HEK293 (cell line): Measurements from ENCODE around the gene PEPD.
A peak's percentile ranks its signal among the peaks of the same experiment; 100 is the strongest.

Experiments
- CTCF ChIA-PET: fragments of 350-600 bp; formaldehyde crosslinking; extraction: SDS; loops from one replicate; lab custom pipeline; 2021; ENCODE audit warnings: antibody characterized with exemption; lab: Yijun Ruan, JAX
- POLR2A ChIA-PET: fragments of 300-600 bp; formaldehyde crosslinking; extraction: SDS; loops from one replicate; lab custom pipeline; 2020; ENCODE audit warnings: antibody characterized with exemption, inconsistent platforms; lab: Yijun Ruan, JAX
- H3K27ac ChIP-seq: fragments of 200-500 bp; sonication (Bioruptor generic); 2 replicates; pipeline ENCODE4 v1.5.1; 2014; ENCODE audit warnings: low read depth, low read length, control low read depth, inconsistent platforms; ENCODE audit errors: extremely low read depth
- H3K36me3 ChIP-seq, 2 experiments: fragments of 200-500 bp in 1 of 2; sonication (Bioruptor generic) in 1 of 2; 1 replicate in 1 of 2; 2 replicates in 1 of 2; pipeline ENCODE4 v1.5.1; 2014 to 2017; ENCODE audit warnings: inconsistent platforms in 2 of 2, low read length in 2 of 2; ENCODE audit not compliant: control insufficient read depth in 2 of 2, insufficient read depth in 1 of 2
- H3K4me1 ChIP-seq: fragments of 200-500 bp; sonication (Bioruptor generic); 2 replicates; pipeline ENCODE4 v1.5.1; 2014; ENCODE audit warnings: mild to moderate bottlenecking, low read length, inconsistent platforms; ENCODE audit not compliant: control insufficient read depth, insufficient read depth
- H3K4me3 ChIP-seq: 2 replicates; pipeline ENCODE4 v1.5.1; 2011; ENCODE audit warnings: low read depth, mild to moderate bottlenecking, control low read depth, low read length, moderate library complexity
- H3K9me3 ChIP-seq: fragments of 200-500 bp; sonication (Bioruptor generic); 2 replicates; pipeline ENCODE4 v1.5.1; 2014; ENCODE audit warnings: low read depth, low read length, inconsistent platforms; ENCODE audit not compliant: control insufficient read depth, insufficient read depth
- GLIS1 ChIP-seq: fragments of 450-650 bp; formaldehyde crosslinking; IDR thresholded peaks from 2 replicates; pipeline ENCODE4 v1.5.1; 2016; ENCODE audit warnings: missing biosample characterization, missing genetic modification characterization
- KLF8 ChIP-seq: fragments of 450-650 bp; formaldehyde crosslinking; IDR thresholded peaks from 2 replicates; pipeline ENCODE4 v1.5.1; 2016; ENCODE audit warnings: missing biosample characterization, missing genetic modification characterization
- KLF9 ChIP-seq: fragments of 450-650 bp; formaldehyde crosslinking; IDR thresholded peaks from 2 replicates; pipeline ENCODE4 v1.5.1; 2016; ENCODE audit warnings: missing biosample characterization, missing genetic modification characterization, low read depth
- REPIN1 ChIP-seq: fragments of 450-650 bp; formaldehyde crosslinking; IDR thresholded peaks from 2 replicates; pipeline ENCODE4 v1.5.1; 2017; ENCODE audit warnings: missing biosample characterization, missing genetic modification characterization, low read depth
- SALL2 ChIP-seq: fragments of 450-650 bp; formaldehyde crosslinking; IDR thresholded peaks from 2 replicates; pipeline ENCODE4 v1.5.0; 2017; ENCODE audit warnings: missing biosample characterization, mild to moderate bottlenecking, missing genetic modification characterization, borderline replicate concordance
- WT1 ChIP-seq: fragments of 450-650 bp; formaldehyde crosslinking; IDR thresholded peaks from 2 replicates; pipeline ENCODE4 v1.5.1; 2016; ENCODE audit warnings: missing biosample characterization, missing genetic modification characterization
- ZBTB48 ChIP-seq: fragments of 450-650 bp; formaldehyde crosslinking; IDR thresholded peaks from 2 replicates; pipeline ENCODE4 v1.5.1; 2016; ENCODE audit warnings: missing biosample characterization, missing genetic modification characterization
- ZFHX2 ChIP-seq: fragments of 450-650 bp; formaldehyde crosslinking; conservative IDR thresholded peaks from 2 replicates; pipeline ENCODE4 v1.5.1; 2016; ENCODE audit warnings: missing biosample characterization, missing genetic modification characterization
- ZFP41 ChIP-seq: fragments of 450-650 bp; formaldehyde crosslinking; IDR thresholded peaks from 2 replicates; pipeline ENCODE4 v1.5.1; 2016; ENCODE audit warnings: missing biosample characterization, missing genetic modification characterization, borderline replicate concordance
- ZNF335 ChIP-seq: fragments of 450-650 bp; formaldehyde crosslinking; conservative IDR thresholded peaks from 2 replicates; pipeline ENCODE4 v1.5.1; 2016; ENCODE audit warnings: missing biosample characterization, missing genetic modification characterization
- ZNF423 ChIP-seq: fragments of 450-650 bp; formaldehyde crosslinking; IDR thresholded peaks from 2 replicates; pipeline ENCODE4 v1.5.1; 2016; ENCODE audit warnings: missing biosample characterization, missing genetic modification characterization
- ZNF561 ChIP-seq: fragments of 450-650 bp; IDR thresholded peaks from 2 replicates; pipeline ENCODE4 v1.5.1; 2018; ENCODE audit warnings: missing biosample characterization, missing genetic modification characterization, borderline replicate concordance
- ZNF658 ChIP-seq: fragments of 450-650 bp; formaldehyde crosslinking; IDR thresholded peaks from 2 replicates; pipeline ENCODE4; 2016; ENCODE audit warnings: missing biosample characterization, missing genetic modification characterization
- ZNF664 ChIP-seq: fragments of 450-650 bp; formaldehyde crosslinking; IDR thresholded peaks from 2 replicates; pipeline ENCODE4 v1.5.1; 2016; ENCODE audit warnings: missing biosample characterization, missing genetic modification characterization
- ZNF701 ChIP-seq: fragments of 450-650 bp; formaldehyde crosslinking; IDR thresholded peaks from 2 replicates; pipeline ENCODE4 v1.5.1; 2016; ENCODE audit warnings: missing biosample characterization, missing genetic modification characterization
- TF ChIP-seq, protein P1 (sequence below): fragments of 450-650 bp; formaldehyde crosslinking; IDR thresholded peaks from 2 replicates; pipeline ENCODE4 v1.5.1; 2016; ENCODE audit warnings: missing biosample characterization, missing genetic modification characterization
- TF ChIP-seq, protein P2 (sequence below): fragments of 450-650 bp; formaldehyde crosslinking; IDR thresholded peaks from 2 replicates; pipeline ENCODE4 v1.5.1; 2016; ENCODE audit warnings: missing biosample characterization, missing genetic modification characterization
- TF ChIP-seq, protein P3 (sequence below): fragments of 450-650 bp; formaldehyde crosslinking; IDR thresholded peaks from 2 replicates; pipeline ENCODE4 v1.5.1; 2016; ENCODE audit warnings: missing biosample characterization, missing genetic modification characterization

PEPD gene

DNA sequence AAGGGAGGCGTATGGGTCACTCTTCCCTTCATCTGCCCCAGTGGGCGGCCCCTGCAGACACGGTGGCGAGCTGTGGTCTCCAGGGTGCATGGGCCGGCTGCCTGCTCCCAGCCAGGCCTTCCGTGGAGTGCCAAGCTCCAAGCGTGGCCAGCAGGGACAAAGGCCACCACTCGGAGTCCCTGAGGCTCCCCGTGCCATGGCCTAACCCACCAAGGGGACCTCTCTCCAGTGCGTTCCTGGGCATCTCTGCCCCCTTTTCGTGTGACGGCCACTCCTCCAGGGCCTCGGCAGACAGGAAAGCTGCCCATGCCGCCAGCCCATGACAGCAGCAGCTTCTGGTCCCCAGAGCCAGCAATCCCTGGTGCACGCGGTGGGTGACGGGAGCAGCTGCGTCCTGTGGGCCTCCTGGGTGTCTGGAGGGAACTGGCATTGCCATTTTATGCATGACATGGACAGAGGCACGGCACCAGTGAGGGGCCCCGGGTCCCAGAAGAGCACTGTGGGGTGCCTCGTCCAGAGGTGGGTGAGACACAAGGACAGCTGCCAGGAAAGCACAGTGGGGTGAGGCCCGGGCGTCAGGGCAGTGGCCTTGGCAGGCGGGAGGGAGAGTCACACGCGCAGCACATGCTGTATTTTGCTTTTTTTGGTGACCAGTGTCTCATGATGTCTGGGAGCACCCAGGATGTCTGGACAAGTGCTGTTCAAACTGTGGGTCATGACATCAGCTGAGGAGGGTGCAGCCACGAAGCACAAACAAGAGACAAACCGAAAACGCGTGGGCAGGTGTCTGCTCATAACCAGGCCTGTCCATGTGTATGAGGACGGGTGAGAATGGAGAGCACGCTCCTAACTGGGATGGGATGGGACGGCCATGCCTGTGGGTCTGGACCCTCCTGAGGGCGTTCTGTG, 115.8 kb downstream of the PEPD start:
- ChIA-PET CTCF (interaction anchor here (0.6 to 16.3 kb wide), 44 partner anchors 8 to 1273 kb away, joined by 3 to 292 read pairs (median 4); partner anchors contain the start of gene CEBPA), POLR2A (interaction anchor here (1.4 to 2.3 kb wide), 2 partner anchors 32 to 103 kb away, joined by 4 to 7 read pairs; partner anchors contain the start of genes CEBPA and CEBPG)
- Histone ChIP-seq H3K36me3 (no peaks in the 10 kb centered on the region), H3K9me3 (no peaks in the 10 kb centered on the region), H3K27ac (no peak overlapping the region), H3K4me1 (no peaks in the 10 kb centered on the region), H3K4me3 (no peak overlapping the region)
- TF ChIP-seq ZNF701 (no peak), ZNF335 (no peak), KLF9 (no peak), ZFHX2 (tag by site-specific recombination) (peak; percentile 16; the same call in 1 of the 2 replicates)
- TF ChIP-seq, protein P1, sequence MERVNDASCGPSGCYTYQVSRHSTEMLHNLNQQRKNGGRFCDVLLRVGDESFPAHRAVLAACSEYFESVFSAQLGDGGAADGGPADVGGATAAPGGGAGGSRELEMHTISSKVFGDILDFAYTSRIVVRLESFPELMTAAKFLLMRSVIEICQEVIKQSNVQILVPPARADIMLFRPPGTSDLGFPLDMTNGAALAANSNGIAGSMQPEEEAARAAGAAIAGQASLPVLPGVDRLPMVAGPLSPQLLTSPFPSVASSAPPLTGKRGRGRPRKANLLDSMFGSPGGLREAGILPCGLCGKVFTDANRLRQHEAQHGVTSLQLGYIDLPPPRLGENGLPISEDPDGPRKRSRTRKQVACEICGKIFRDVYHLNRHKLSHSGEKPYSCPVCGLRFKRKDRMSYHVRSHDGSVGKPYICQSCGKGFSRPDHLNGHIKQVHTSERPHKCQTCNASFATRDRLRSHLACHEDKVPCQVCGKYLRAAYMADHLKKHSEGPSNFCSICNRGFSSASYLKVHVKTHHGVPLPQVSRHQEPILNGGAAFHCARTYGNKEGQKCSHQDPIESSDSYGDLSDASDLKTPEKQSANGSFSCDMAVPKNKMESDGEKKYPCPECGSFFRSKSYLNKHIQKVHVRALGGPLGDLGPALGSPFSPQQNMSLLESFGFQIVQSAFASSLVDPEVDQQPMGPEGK: no peak
- TF ChIP-seq, protein P2, sequence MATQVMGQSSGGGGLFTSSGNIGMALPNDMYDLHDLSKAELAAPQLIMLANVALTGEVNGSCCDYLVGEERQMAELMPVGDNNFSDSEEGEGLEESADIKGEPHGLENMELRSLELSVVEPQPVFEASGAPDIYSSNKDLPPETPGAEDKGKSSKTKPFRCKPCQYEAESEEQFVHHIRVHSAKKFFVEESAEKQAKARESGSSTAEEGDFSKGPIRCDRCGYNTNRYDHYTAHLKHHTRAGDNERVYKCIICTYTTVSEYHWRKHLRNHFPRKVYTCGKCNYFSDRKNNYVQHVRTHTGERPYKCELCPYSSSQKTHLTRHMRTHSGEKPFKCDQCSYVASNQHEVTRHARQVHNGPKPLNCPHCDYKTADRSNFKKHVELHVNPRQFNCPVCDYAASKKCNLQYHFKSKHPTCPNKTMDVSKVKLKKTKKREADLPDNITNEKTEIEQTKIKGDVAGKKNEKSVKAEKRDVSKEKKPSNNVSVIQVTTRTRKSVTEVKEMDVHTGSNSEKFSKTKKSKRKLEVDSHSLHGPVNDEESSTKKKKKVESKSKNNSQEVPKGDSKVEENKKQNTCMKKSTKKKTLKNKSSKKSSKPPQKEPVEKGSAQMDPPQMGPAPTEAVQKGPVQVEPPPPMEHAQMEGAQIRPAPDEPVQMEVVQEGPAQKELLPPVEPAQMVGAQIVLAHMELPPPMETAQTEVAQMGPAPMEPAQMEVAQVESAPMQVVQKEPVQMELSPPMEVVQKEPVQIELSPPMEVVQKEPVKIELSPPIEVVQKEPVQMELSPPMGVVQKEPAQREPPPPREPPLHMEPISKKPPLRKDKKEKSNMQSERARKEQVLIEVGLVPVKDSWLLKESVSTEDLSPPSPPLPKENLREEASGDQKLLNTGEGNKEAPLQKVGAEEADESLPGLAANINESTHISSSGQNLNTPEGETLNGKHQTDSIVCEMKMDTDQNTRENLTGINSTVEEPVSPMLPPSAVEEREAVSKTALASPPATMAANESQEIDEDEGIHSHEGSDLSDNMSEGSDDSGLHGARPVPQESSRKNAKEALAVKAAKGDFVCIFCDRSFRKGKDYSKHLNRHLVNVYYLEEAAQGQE (tag by site-specific recombination): no peak

DNA sequence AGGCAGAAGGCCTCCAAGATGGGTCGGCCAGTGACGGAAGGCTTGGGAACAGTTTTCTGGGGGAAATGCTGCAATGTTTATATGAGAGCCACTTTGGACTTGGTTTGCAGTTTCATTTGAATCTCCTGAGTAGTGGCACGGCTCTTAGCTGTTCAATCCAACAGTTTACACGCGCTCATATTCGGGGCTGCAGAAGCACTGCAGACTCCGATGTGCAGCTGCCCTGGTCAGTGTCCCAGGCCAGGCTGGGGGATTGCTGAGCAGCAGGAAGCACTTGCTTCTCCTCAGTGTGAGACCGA, 116.4 kb downstream of the PEPD start:
- POLR2A ChIA-PET: interaction anchor here (2.3 kb wide), 1 partner anchor 32 kb away, joined by 7 read pairs; the partner anchor contains the start of gene CEBPG
- H3K4me1 ChIP-seq: no peaks in the 10 kb centered on the region
- TF ChIP-seq, protein P3, sequence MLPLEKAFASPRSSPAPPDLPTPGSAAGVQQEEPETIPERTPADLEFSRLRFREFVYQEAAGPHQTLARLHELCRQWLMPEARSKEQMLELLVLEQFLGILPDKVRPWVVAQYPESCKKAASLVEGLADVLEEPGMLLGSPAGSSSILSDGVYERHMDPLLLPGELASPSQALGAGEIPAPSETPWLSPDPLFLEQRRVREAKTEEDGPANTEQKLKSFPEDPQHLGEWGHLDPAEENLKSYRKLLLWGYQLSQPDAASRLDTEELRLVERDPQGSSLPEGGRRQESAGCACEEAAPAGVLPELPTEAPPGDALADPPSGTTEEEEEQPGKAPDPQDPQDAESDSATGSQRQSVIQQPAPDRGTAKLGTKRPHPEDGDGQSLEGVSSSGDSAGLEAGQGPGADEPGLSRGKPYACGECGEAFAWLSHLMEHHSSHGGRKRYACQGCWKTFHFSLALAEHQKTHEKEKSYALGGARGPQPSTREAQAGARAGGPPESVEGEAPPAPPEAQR (tag by site-specific recombination): no peak
- no peak for TF ChIP-seq REPIN1 (tag by site-specific recombination)
- no peak for TF ChIP-seq ZNF561 (tag by site-specific recombination)
- TF ChIP-seq ZNF423 (tag by site-specific recombination): no peak
- no peak for TF ChIP-seq GLIS1 (tag by site-specific recombination)
- no peak for TF ChIP-seq ZBTB48 (tag by site-specific recombination)
- no peak for TF ChIP-seq ZFP41 (tag by site-specific recombination)
- no peak for TF ChIP-seq ZNF658
- TF ChIP-seq KLF8 (tag by site-specific recombination): no peak
- no peak for TF ChIP-seq SALL2
- no peak for TF ChIP-seq WT1
- TF ChIP-seq ZNF664 (tag by site-specific recombination): no peak
- TF ChIP-seq, all 188 proteins: peak for 0
- Histone ChIP-seq H3K27ac (no peak overlapping the region), H3K9me3 (no peaks in the 10 kb centered on the region), H3K4me3 (no peak overlapping the region), H3K36me3 (no peaks in the 10 kb centered on the region)
- CTCF ChIA-PET: interaction anchor here (0.7 to 8.4 kb wide), 17 partner anchors 8 to 368 kb away, joined by 3 to 292 read pairs (median 7); no protein-coding TSS in a partner anchor
